Activated naive CD4-positive, alpha-beta T cell treated with Interleukin-2 at 50 U/mL for 16 hours (primary cell): ENCODE results near the gene HDGF.
"Not testable (repeated sequence)": the region's sequence is repeated elsewhere in the genome, so short reads cannot be mapped to it uniquely, and the experiment has no call there.

Experiments used
- DNase-seq: peaks from one replicate; pipeline ENCODE4 v3.0.0-alpha.2; 2020

Gene HDGF

DNA sequence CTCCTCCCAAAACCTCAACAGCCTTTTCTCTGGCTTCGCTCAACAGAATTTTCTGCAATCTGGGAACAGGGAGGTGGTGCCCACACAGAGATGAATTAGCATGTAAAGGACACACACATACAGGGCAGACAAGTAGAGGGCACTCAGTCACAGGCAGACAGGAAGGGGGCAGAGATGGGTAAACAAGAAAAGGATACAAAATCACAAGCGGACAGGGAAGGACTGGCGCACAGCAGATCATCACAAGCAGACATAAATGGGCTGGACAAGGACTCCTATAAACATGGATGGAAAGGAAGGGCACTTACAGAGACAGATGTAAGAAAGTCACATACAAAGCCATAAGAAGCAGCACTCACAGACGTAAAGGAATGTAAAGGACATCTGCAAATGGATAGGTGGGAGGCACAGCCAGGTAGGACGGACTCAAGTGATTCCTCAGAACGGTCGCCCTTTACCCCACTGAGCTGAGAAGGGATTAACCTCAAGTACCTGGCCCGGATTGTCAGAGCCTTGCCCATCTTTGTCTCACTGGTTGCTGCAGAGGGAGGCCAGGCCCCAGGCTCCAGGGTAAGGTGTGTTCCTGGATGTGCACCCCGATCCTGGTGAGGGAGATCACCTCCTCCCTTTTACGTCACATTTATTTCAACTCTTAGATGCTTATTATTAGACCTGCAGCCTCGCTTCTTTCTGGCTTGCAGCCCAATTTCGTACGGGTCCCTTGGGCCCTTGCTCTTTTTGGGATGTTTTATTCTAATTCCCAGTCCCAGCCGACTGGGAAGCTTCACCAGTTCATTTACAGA, 15.0 kb upstream of the HDGF start:
- no peak for DNase-seq

GRCh38 chr1:156765666-156766065, 14.2 kb upstream of the HDGF start:
- no peak for DNase-seq

DNA sequence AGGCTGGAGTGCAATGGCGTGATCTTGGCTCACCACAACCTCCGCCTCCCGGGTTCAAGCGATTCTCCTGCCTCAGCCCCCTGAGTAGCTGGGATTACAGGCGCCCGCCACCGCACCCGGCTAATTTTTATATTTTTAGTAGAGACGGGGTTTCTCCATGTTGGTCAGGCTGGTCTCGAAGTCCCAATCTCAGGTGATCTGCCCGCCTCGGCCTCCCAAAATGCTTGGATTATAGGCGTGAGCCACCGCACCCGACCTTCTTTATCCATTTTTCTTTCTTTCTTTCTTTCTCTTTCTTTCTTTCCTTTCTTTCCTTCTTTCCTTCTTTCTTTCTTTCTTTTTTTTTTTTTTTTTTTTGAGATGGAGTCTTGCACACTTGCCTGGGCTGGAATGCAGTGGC, 13.7 kb upstream of the HDGF start:
- DNase-seq: not testable (repeated sequence)

- no peak for DNase-seq
Measured at GRCh38 chr1:156760796-156761104, 9.3 kb upstream of the HDGF start.

- DNase-seq: no peak
Measured at GRCh38 chr1:156760092-156760795, 8.8 kb upstream of the HDGF start.

- not testable (repeated sequence) for DNase-seq
Measured at GRCh38 chr1:156757572-156758253, 6.2 kb upstream of the HDGF start.

DNA sequence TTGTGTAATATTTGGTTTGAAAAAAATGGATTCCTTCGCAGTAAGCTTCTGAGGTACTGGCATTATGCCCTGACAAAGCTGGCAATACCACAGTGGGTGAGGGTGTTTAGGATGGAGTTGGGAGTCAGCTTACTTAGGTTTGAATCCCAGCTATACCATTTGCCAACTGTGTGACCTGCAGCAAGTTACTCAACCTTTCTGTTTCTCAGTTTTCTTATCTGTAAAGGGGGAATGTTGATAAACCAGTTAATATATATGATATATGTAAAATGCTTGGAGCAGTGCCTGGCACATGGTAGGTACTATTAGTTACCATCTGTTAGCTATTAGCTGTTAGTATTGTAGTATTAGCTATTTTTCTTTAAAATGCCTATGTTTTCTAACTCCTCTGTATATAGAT, 4.9 kb upstream of the HDGF start:
- no peak for DNase-seq

GRCh38 chr1:156755527-156755950, 4.1 kb upstream of the HDGF start:
- DNase-seq: no peak

GRCh38 chr1:156754219-156754618, 2.7 kb upstream of the HDGF start:
- no peak for DNase-seq

DNA sequence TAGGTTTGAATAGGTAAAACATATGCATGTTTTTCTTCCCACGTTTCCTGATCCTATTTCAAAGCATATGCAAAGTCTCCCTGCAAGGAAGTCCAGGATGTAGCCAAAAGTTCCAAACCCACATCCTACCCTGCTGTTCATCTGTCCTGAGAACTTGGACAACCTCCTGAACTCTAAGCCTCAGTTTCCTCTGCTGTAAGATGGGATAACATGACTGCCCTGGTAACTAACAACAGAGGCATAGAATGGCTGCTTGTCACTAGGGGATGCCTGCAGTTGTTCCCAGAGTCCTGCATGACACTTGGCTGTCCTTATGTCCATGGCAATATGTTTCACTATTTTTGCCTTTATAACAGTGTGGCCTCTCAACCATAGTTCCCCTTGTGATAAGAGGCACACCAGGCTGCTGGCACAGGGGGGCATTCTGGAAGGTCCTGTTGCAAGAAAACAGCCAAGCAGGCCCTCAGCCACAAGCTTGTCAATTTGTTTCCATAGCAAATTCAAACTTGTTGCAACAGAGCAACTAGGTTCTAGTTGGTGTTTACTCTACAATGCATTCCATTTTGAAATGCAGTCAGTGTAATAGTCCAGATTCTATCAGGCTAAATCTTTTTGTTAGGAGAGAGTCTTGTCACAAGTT, 1.5 kb upstream of the HDGF start:
- DNase-seq: no peak

- DNase-seq: peak; percentile 98
Measured at GRCh38 chr1:156751757-156752481, 444 bp upstream of the HDGF start.

DNA sequence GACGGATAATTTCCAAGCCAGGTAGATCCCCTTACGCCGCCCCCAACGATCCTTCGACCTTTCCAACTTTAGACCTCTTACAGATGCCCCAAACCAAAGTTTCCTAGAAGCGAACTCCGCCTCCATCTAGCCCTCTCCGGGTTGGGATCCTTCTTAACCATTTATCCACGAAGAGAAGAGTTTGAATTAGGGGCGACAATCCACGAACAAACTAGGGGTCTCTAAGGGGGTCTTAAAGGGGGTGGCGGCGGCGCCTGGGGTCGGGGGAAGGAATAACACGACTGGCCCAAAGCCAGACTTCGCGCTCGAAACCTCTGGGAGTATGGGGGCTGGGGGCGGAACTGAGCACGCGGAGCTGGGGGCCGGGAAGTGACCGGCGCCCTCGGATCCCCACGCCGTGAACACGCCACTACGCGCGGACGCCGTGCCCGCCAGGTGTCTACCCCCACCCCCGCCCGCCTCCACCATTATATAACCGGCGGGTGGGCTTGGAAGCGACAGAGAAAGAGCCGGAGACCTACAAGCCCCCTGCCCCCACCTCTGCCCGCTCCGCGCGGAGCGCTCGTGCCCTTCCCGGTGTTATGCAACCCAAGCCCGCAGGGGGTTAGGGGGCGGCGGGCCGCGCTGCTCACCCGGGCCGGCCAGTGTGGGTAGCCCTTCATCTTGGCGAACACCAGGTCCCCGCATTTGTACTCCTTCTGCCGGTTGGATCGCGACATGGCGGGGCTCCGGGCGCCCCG, 594 bp downstream of the HDGF start:
- peak; percentile 48 for DNase-seq

GRCh38 chr1:156750191-156750672, 1.2 kb downstream of the HDGF start:
- peak; percentile 59 for DNase-seq

GRCh38 chr1:156749419-156750118, 1.9 kb downstream of the HDGF start:
- DNase-seq: no peak

GRCh38 chr1:156748670-156749418, 2.6 kb downstream of the HDGF start:
- peak; percentile 15 for DNase-seq

- DNase-seq: no peak
Measured at GRCh38 chr1:156747742-156748669, 3.5 kb downstream of the HDGF start.

- DNase-seq: peak; percentile 65
Measured at GRCh38 chr1:156746728-156747631, 4.5 kb downstream of the HDGF start.

DNA sequence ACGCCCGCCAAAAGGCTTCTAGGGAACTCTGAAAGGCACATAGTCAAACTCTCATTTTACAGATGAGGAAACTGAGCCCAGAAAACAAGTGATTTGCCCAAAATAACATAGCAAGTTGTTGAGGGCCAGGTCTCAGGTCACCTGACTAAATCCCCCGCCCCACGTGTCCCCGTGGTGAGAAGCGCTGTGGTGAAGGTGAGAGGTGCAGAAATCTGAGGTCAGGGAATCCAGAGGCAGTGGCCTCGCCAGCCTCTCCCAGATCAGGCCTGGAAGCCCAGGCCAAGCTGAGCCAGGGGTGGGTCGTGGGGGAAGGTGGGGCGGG, 5.1 kb downstream of the HDGF start:
- DNase-seq: no peak
